Upper lobe of right lung (tissue), 1 donor: ENCODE measurements around the gene SNX24. TPM values are rescaled to one million over a fixed set of nuclear protein-coding genes. Genes with fewer than 3 reads are reported as not detected.
A peak's percentile ranks its signal among the peaks of the same experiment; 100 is the strongest.

ENCODE experiments used
- ATAC-seq: fragments of 200-7000 bp; cut with Tn5 transposase; one replicate; pipeline ENCODE4 v1.9.1; 2020; ENCODE audit warnings: mild to moderate bottlenecking, moderate library complexity
- DNase-seq: peaks from one replicate; pipeline ENCODE4 v3.0.0-alpha.2; 2020
- H3K27ac ChIP-seq: fragments of 200-600 bp; one replicate; pipeline ENCODE4 v1.8.0; 2022
- H3K27me3 ChIP-seq: fragments of 200-600 bp; one replicate; pipeline ENCODE4 v1.8.0; 2022; ENCODE audit warnings: mild to moderate bottlenecking
- H3K36me3 ChIP-seq: fragments of 200-600 bp; one replicate; pipeline ENCODE4 v1.8.0; 2022
- H3K4me1 ChIP-seq: fragments of 200-600 bp; one replicate; pipeline ENCODE4 v1.8.0; 2022
- H3K4me3 ChIP-seq: fragments of 200-600 bp; one replicate; pipeline ENCODE4 v1.8.0; 2022; ENCODE audit warnings: mild to moderate bottlenecking
- H3K9me3 ChIP-seq: fragments of 200-600 bp; one replicate; pipeline ENCODE4 v1.8.0; 2022
- CTCF ChIP-seq: fragments of 200-600 bp; IDR thresholded peaks from one replicate; pipeline ENCODE4 v1.8.0; 2022; ENCODE audit warnings: antibody characterized with exemption
- intact Hi-C: fragments of 100-400 bp; cut with DNase I; formaldehyde crosslinking; loops from one replicate; pipeline ENCODE4 v1.11.0; 2022
- total RNA-seq: library from RNA; stranded (reverse); fragmentation: NEBNext Ultra II Directional; extraction: Animal tissue kit (Norgen Biotek cat#: 25700); gene quantifications from one replicate; pipeline ENCODE4 v1.2.1, GENCODE V29; 2021
- donor health status: DM: no; HTN: yes; CAD: no; lungs with severe emphysema.

Gene SNX24
- total RNA-seq, 1 donor from 2014 or later: 30.2 TPM

- ATAC-seq (no peak), DNase-seq (no peak)
- Histone ChIP-seq H3K27me3 (no peaks in the 10 kb centered on the region), H3K27ac (no peak overlapping the region), H3K9me3 (no peaks in the 10 kb centered on the region), H3K4me3 (no peak overlapping the region), H3K4me1 (peaks cover 1% of the 10 kb centered on the region), H3K36me3 (no peaks in the 10 kb centered on the region)
- TF ChIP-seq CTCF: peak; percentile 68
- intact Hi-C loops: no loop called here
Measured at GRCh38 chr5:122896598-122897282, 51.3 kb downstream of the SNX24 start.

- H3K4me1 ChIP-seq: no peaks in the 10 kb centered on the region
- ATAC-seq (no peak), DNase-seq (no peak)
- no peaks in the 10 kb centered on the region for H3K36me3 ChIP-seq
- intact Hi-C loops: no loop called here
- H3K9me3 ChIP-seq: no peaks in the 10 kb centered on the region
- H3K4me3 ChIP-seq: no peak overlapping the region
- H3K27ac ChIP-seq: no peak overlapping the region
- no peak for TF ChIP-seq CTCF
- no peaks in the 10 kb centered on the region for H3K27me3 ChIP-seq
Measured at GRCh38 chr5:122897283-122897602, 51.8 kb downstream of the SNX24 start.

GRCh38 chr5:122901346-122901745, 55.9 kb downstream of the SNX24 start:
- ATAC-seq: no peak
- no peaks in the 10 kb centered on the region for H3K4me1 ChIP-seq

GRCh38 chr5:122902263-122902662, 56.9 kb downstream of the SNX24 start:
- TF ChIP-seq CTCF: no peak
- no peak overlapping the region for H3K4me3 ChIP-seq
- no peaks in the 10 kb centered on the region for H3K27me3 ChIP-seq
- H3K9me3 ChIP-seq: no peaks in the 10 kb centered on the region
- no peak for DNase-seq
- intact Hi-C loops: no loop called here
- H3K4me1 ChIP-seq: no peaks in the 10 kb centered on the region
- no peak overlapping the region for H3K27ac ChIP-seq
- ATAC-seq: no peak
- no peaks in the 10 kb centered on the region for H3K36me3 ChIP-seq

More at GRCh38 chr5:122901346-122901745, 55.9 kb downstream of the SNX24 start:
- intact Hi-C loops: no loop called here
- Histone ChIP-seq H3K27me3 (no peaks in the 10 kb centered on the region), H3K36me3 (no peaks in the 10 kb centered on the region), H3K9me3 (no peaks in the 10 kb centered on the region), H3K4me3 (no peak overlapping the region), H3K27ac (no peak overlapping the region)
- DNase-seq: no peak
- no peak for TF ChIP-seq CTCF

- Histone ChIP-seq H3K36me3 (no peaks in the 10 kb centered on the region), H3K27ac (no peak overlapping the region), H3K4me1 (no peaks in the 10 kb centered on the region), H3K9me3 (no peaks in the 10 kb centered on the region), H3K27me3 (no peaks in the 10 kb centered on the region), H3K4me3 (no peak overlapping the region)
- ATAC-seq: no peak
- intact Hi-C loops: no loop called here
- TF ChIP-seq CTCF: no peak
- no peak for DNase-seq
Measured at GRCh38 chr5:122906768-122907167, 61.4 kb downstream of the SNX24 start.

GRCh38 chr5:122907276-122907675, 61.9 kb downstream of the SNX24 start:
- DNase-seq: no peak
- Histone ChIP-seq H3K9me3 (no peaks in the 10 kb centered on the region), H3K4me1 (no peaks in the 10 kb centered on the region), H3K27ac (no peak overlapping the region), H3K27me3 (no peaks in the 10 kb centered on the region), H3K4me3 (no peak overlapping the region), H3K36me3 (no peaks in the 10 kb centered on the region)
- intact Hi-C loops: no loop called here
- no peak for TF ChIP-seq CTCF
- ATAC-seq: peak; percentile 28
